Fibroblast of peridontal ligament (primary cell): ENCODE results near the gene PLPPR4.
A peak's percentile ranks its signal among the peaks of the same experiment; 100 is the strongest.
"Not testable (repeated sequence)": the region's sequence is repeated elsewhere in the genome, so short reads cannot be mapped to it uniquely, and the experiment has no call there.

Source experiments
- DNase-seq: peaks from one replicate; pipeline ENCODE4 v3.0.0-alpha.2; 2010; ENCODE audit errors: extremely low read depth

Gene PLPPR4

GRCh38 chr1:99264201-99265021 is at the start of gene PLPPR4:
TSS of gene PLPPR4 (plus strand) at chr1:99264492. CDS start at chr1:99264594, 102 bp downstream.
- peak; percentile 49 for DNase-seq

DNA sequence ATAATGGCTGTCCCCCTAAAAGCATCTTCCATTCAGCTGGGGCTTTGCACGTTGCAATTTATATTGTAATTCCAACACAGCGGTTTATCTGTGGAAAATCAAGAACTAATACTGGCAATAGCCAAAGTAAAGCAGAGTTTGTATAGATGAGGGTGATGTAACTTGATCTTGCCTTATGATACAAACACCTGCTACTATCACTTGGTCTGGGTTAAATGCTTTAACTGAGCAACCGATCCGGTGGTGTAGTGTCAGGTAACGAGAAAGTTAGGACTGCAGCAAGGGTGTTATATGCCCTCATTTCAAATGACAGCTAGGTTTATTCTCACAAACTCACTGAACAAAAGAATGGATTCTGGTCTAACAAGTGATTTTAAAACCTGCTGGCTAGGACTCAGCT is 47.3 kb upstream of the PLPPR4 start:
- no peak for DNase-seq

DNA sequence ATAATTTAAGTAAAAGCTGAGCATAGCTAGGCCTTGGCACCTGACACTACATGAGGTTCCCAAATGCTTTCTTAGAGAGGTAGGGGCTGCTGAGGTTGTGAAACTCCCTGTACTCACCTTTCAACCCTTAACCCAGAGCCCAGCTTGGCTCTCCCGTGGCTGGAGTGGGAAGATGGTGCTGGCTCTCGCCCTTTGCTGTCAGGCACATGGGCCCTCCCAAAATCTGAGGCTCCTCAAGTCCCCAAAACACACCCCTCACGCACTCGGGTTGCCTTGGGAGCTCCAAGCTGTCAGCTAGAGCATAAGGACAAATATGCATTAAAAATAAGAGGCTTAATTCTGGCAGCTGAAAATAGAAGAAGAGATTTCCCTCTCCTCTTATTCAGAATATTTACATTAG is 46.7 kb upstream of the PLPPR4 start:
- DNase-seq = no peak

- no peak for DNase-seq
These were observed 45.7 kb upstream of the PLPPR4 start for GRCh38 chr1:99218572-99218971.

DNA sequence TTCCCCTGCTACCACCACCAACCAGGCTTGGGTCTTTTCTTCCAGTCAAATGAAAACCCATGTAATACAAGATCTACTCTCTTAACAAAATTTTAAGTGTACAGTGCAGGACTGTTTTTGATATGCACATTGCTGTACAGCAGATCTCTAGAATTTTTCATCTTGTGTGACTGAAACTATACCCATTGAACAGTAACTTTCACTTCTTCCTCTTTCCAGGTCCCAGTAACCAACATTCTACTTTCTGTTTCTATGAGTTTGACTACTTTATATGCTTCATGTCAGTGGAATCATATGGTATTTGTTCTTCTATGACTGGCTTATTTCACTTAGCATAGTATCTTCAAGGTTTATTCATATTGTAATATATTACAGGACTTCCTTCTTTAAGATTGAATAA is 45.3 kb upstream of the PLPPR4 start:
- DNase-seq = no peak

DNA sequence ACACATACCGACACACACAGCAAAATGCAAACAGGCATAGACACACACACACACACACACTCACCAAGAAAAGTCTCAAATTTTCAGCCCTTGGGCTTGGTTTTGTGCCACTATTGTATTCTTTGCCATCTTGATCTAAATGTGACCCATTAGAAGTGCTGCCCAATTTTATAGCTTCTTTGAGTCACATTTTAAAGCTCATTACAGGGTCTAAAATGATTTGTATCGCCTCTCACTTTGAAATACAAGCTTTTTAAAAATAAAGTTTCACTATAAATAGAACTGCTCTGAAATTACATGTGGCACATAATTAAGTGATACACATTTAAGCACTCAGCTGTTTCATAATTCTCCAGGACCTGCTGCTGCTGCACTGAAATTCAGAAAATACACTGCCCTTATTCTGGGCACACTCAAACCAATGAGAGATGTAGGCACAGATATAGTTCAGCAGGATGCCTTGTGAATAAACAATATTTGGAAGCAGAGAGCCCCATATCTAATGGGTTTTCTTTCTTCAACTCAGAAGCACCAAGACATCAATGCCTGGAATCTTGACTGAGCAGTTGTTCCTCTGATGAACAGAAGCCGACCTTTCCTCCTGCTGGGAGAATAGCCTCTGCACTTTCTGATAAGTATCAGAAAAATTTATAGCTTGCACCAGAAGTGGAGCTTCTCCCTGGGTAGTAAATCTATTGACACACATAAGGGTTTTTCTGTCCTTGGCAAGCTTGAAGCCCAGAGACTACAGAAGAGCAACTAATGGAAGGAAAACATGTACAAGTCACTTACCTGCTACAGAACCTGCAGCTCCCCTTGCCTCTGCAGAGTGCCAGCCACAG is 37.0 kb upstream of the PLPPR4 start:
- no peak for DNase-seq

DNA sequence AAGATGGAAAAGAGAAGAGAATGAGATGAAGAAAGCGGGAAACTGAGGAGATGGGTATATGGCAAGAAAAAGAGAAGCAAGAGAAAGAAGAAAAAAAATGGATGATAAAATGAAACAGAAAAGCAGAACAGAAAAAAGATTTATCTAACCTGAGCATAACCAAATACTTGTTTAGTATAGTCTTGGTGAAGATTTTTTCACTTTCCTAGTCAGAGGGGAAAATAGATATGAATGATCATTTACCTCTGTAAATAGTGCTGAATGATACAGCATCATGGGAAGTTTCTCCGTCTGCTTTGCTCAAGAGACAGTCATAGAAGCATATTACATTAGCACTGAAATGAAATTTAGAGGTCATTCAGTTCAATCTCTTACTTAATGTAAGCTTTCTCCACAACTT is 36.1 kb upstream of the PLPPR4 start:
- no peak for DNase-seq

- no peak for DNase-seq
These were observed 35.2 kb upstream of the PLPPR4 start for GRCh38 chr1:99229122-99229521.

DNA sequence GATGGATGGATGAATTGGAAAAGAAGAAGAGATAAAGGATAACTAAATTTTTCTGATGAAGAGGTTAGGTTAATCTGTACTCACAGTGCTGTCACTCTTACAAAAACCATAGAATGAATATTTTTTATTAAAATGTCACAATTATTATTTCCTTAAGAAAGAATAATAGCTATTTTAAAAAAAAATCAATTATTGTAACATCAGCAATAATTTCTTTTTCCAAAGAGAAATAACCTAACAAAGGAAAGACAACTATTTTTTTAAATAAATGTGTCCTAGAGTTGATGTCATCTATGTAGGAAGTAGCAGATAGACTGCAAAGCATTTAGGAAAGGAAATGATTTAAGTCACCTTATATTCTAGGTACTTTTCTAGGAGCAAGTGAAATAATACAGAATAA is 33.6 kb upstream of the PLPPR4 start:
- no peak for DNase-seq

GRCh38 chr1:99232172-99232571 is 32.1 kb upstream of the PLPPR4 start:
- no peak for DNase-seq

DNA sequence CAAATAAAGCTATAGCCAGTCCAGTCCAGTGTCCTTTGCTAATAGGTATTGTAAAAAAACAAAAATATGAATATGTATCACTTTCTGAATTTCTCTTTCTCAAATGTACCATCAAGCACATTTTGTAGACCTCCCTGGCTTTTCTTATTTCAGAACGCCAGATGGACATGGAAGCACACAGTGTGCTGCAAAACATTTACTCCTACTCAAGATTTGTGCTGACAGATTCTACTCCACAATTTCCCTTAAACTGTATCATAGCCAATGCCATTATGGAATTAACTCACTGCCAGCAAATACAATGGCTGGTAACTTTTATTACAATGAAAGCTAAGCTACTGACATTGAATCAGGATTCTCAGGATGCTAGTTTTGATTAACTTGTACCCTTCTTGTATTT is 30.8 kb upstream of the PLPPR4 start:
- no peak for DNase-seq

DNA sequence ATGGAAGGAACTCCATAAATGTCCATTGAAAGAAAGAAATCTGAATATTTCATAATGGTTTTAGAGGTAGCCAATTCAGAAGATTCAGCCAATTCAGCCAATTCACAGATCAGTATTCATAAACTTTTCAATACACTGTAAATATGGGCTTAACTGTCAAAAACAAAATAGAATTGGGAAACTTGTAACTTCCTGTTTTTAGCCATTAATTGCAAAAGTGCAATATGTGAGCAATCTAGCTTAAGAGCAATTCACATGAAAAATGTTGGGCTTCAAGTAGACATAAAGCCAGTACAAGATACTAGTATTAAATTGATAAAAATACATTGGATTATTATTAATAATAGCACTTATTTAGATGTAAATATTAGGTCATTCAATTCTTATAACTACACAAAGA is 27.5 kb upstream of the PLPPR4 start:
- DNase-seq = no peak

GRCh38 chr1:99239690-99240089 is 24.6 kb upstream of the PLPPR4 start:
- DNase-seq = no peak

GRCh38 chr1:99240621-99241020 is 23.7 kb upstream of the PLPPR4 start:
- DNase-seq = no peak

DNA sequence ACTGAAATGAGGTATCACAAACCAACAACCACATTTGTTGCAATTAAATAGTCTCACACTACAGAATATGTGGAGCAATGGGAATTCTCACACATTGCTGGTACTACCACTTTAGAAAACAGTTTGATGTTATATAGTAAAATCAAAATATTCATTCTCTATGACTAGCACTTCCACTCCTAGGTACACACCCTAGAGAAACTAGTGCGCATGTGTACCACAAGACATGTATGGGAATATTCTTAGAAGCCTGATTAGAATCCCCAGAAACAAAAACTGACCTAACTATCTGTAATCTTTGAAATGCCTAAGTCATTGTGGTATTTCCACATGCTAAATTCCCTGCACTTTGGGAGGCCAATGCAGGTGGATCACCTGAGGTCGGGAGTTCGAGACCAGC is 18.1 kb upstream of the PLPPR4 start:
- no peak for DNase-seq

DNA sequence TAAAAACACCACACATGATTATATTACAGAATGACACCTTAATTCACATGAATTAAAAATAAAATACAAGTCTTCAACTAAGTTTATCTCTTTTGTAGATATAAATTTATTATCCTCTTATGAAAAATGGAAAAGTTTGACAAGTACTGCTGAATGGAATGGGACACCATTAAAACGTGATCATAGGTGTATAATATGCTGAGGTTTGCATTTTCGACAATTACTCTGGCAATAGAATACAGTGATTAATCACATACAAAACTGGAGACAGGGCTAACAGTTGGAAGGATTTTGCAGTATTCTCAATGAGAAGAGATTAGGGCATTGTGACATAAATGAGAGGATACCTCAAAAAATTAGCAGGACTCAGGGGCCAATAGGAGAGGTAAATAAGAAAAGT is 17.1 kb upstream of the PLPPR4 start:
- DNase-seq = no peak

DNA sequence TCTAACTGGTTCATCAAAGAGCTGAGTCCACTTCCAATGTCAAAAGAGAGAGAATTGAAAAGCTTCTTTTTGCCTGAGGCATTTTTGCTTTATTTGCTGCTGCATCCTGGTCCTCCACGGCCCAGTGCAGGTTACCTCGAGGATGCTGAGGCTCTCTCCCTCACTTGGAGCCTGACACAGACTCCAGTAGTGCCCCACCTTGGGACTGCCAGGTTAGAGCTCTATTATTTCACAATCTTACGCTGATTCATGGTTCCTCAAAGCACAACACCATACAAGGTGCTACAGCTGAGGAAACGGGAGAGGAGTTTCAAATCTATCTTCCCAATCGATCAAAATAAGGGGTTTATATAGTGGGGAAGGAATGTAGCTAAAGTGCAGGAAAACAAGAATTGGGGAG is 13.6 kb upstream of the PLPPR4 start:
- no peak for DNase-seq

DNA sequence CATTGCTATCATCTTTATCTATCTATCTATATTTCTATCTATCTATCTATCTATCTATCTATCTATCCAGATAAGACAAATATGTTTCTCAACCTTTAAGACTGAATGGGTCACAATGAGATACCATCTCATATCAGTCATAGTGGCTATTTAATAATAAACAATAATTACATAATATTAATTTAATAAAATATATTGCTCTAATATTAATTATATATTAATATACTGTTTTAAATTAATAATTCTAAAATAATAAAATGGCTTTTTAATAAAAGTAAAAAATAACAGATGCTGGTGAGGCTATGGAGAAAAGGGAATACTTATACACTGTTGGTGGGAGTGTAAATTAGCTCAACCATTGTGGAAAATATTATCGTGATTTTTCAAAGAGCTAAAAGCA is 13.0 kb upstream of the PLPPR4 start:
- DNase-seq = no peak

GRCh38 chr1:99252630-99253029 is 11.7 kb upstream of the PLPPR4 start:
- DNase-seq = no peak

- not testable (repeated sequence) for DNase-seq
These were observed 3.9 kb upstream of the PLPPR4 start for GRCh38 chr1:99260402-99260801.

- no peak for DNase-seq
These were observed 832 bp downstream of the PLPPR4 start for GRCh38 chr1:99265124-99265523.

DNA sequence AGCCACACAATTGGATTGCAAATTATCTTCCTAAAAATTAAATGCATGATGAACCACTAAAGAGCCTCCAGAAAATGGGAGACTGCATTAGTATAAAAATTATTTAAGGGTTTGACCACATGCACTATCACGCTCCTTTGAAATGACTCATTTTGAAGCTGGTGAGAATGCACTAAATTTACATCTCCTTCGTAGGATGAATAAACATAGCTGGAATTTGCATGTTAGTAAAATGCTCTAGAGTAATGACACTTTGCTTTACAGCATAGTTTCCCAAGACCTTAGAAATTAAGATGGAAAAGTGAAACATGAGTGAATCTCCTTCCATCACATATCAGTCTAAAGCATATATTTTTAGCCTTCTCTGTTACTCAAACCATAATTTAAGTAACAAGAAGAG is 2.4 kb downstream of the PLPPR4 start:
- DNase-seq = peak; percentile 96

GRCh38 chr1:99268021-99268420 is 3.7 kb downstream of the PLPPR4 start:
- peak; percentile 47 for DNase-seq
